K562 (cell line): ENCODE measurements around the gene JMJD1C. TPM values are rescaled to one million over a fixed set of nuclear protein-coding genes. Genes with fewer than 3 reads are reported as not detected.

Experiments
- NBN ChIP-seq: fragments of 450-650 bp; IDR thresholded peaks from 2 replicates; pipeline ENCODE4 v1.6.1; 2016; ENCODE audit warnings: low read depth, mild to moderate bottlenecking
- TGIF2 ChIP-seq: sonication (generic); formaldehyde crosslinking; IDR thresholded peaks from 2 replicates; pipeline ENCODE4 v1.8.1; 2022; ENCODE audit warnings: mild to moderate bottlenecking, missing genetic modification reagents, moderate library complexity
- ZNF318 ChIP-seq, 2 experiments: fragments of 450-650 bp; IDR thresholded peaks; 2 replicates each; pipeline ENCODE4 v1.6.1; 2016; ENCODE audit warnings: mild to moderate bottlenecking in 2 of 2, borderline replicate concordance in 1 of 2, low read depth in 1 of 2, moderate library complexity in 1 of 2
- polyA plus RNA-seq, 8 experiments: library from polyadenylated mRNA; depleted of rRNA in 4 of 8; stranded (reverse) in 5 of 8; unstranded in 3 of 8; fragments of >200 nt; fragmentation: Nextera tagmentation in 2 of 8; fragmentation: Illumina TruSeq in 1 of 8; extraction: Ambion mirVana in 2 of 8; extraction: Trizol in 1 of 8; gene quantifications; 2 replicates each; pipeline versions ENCODE4 v1.2.1 to v1.2.3, GENCODE V29; 2011 to 2014; ENCODE audit warnings: inconsistent platforms in 1 of 8, missing spikeins in 1 of 8
- total RNA-seq, 7 experiments: library from RNA; depleted of rRNA in 6 of 7; stranded (reverse); fragments of >200 nt in 6 of 7; fragmentation: Illumina TruSeq in 2 of 7; extraction: Trizol in 2 of 7; gene quantifications; 2 replicates each; pipeline versions ENCODE4 v1.2.1 to v1.2.3, GENCODE V29; 2011 to 2021; ENCODE audit warnings: low replicate concordance in 1 of 7

JMJD1C gene
- total and polyA plus RNA-seq, 9 of the 15 experiments (the other 6 are each of a cell fraction or from before 2014, with no cell fraction given) = 25.3 to 68.0 (median 47.2) TPM

- TF ChIP-seq TGIF2 (CRISPR knock-in tag) (no peak), NBN (no peak), ZNF318 (IDR thresholded peaks at IDR 0.05; ENCODE audit: borderline replicate concordance in 1 of 2, low read depth in 1 of 2) (no peak)
Observed at GRCh38 chr10:63427013-63427412, 38.8 kb downstream of the JMJD1C start (continued).
